HG02852 (cell line): ENCODE data around the gene AMPD3.

ENCODE experiments used
- ATAC-seq: cut with Tn5 transposase; IDR thresholded peaks from one replicate; pipeline ENCODE4 v1.9.1; 2021; ENCODE audit warnings: mild to moderate bottlenecking, moderate library complexity; ENCODE audit not compliant: unreplicated experiment

The AMPD3 gene

GRCh38 chr11:10528121-10528520 lies 73.1 kb downstream of the AMPD3 start:
- ATAC-seq: no peak

GRCh38 chr11:10529279-10529678 lies 74.2 kb downstream of the AMPD3 start:
- no peak for ATAC-seq

GRCh38 chr11:10532526-10532925 lies 77.5 kb downstream of the AMPD3 start:
- no peak for ATAC-seq

GRCh38 chr11:10533323-10533722 lies 78.3 kb downstream of the AMPD3 start:
- no peak for ATAC-seq

- no peak for ATAC-seq
These were observed 79.3 kb downstream of the AMPD3 start for GRCh38 chr11:10534316-10534715.

GRCh38 chr11:10537600-10537999 lies 82.5 kb downstream of the AMPD3 start:
- no peak for ATAC-seq

GRCh38 chr11:10538924-10539323 lies 83.9 kb downstream of the AMPD3 start:
- ATAC-seq: no peak

GRCh38 chr11:10539339-10539738 lies 84.3 kb downstream of the AMPD3 start:
- no peak for ATAC-seq

- ATAC-seq: peak; percentile 35
These were observed 85.5 kb downstream of the AMPD3 start for GRCh38 chr11:10540546-10540914.

- ATAC-seq: peak; percentile 98
These were observed 86.0 kb downstream of the AMPD3 start, which contains the start of gene RNF141 for GRCh38 chr11:10540915-10541560. Gene RNF141 (minus strand): TSS chr11:10541187. CDS start chr11:10534158, 7,029 bp downstream.

- no peak for ATAC-seq
These were observed 86.5 kb downstream of the AMPD3 start for GRCh38 chr11:10541561-10541930.

- ATAC-seq: no peak
These were observed 87.7 kb downstream of the AMPD3 start for GRCh38 chr11:10542776-10543175.

GRCh38 chr11:10543782-10544181 lies 88.7 kb downstream of the AMPD3 start:
- no peak for ATAC-seq

- no peak for ATAC-seq
These were observed 89.7 kb downstream of the AMPD3 start for GRCh38 chr11:10544491-10545465.

GRCh38 chr11:10550503-10551289 lies 95.6 kb downstream of the AMPD3 start:
- ATAC-seq: no peak

- no peak for ATAC-seq
These were observed 96.2 kb downstream of the AMPD3 start for GRCh38 chr11:10551290-10551592.

- ATAC-seq: no peak
These were observed 96.8 kb downstream of the AMPD3 start for GRCh38 chr11:10551845-10552352.

- ATAC-seq: no peak
These were observed 101.5 kb downstream of the AMPD3 start for GRCh38 chr11:10556590-10556989.
